Stomach (tissue), 4 donors: ENCODE measurements around the gene STK35.

Experiments
- POLR2A ChIP-seq, 4 donors: fragments of 450-650 bp; IDR thresholded peaks; one replicate each; pipeline ENCODE4 v1.6.1; 2016; ENCODE audit warnings: antibody characterized with exemption in 4 of 4, control low read depth in 2 of 4, mild to moderate bottlenecking in 1 of 4, moderate library complexity in 1 of 4
- TF ChIP-seq, protein P1 (sequence below), 7 experiments: fragments of 450-650 bp in 4 of 7; fragments of 200-600 bp in 3 of 7; sonication (generic) in 3 of 7; IDR thresholded peaks; one replicate each; pipeline ENCODE4 v1.5.1; 2016 to 2019; ENCODE audit warnings: antibody characterized with exemption in 7 of 7, control low read depth in 2 of 7, mild to moderate bottlenecking in 1 of 7

DNA sequence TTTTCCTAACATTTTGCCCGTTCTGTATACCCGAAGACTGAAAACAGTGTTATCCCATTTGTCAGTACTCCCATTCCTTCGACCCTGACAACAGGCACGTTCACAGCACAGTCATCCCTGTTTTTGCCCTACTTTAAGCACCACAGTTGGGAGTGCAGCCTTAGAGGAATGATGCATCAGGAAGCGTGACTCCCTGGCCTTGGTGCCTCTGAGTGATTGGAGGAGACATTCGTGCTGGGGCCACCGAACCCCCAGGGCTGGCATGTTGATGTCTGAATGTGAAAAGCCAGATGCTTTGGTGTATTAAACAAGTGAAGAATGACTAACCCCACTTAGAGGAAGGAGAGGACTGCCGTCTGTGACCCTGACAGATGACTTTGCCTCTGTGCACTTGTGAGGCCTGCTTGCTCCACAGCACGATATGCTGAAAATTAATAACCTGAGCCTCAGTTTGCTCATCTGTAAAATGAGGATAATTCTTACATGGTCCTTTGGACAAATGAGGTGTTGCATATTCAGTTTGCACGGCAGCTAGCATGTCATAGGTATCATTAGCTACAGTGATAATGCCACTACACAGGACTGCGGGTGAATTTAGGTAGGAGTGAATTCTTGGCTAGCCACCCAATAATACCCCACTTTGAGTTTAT lies 36.0 kb downstream of the STK35 start:
- TF ChIP-seq, protein P1, sequence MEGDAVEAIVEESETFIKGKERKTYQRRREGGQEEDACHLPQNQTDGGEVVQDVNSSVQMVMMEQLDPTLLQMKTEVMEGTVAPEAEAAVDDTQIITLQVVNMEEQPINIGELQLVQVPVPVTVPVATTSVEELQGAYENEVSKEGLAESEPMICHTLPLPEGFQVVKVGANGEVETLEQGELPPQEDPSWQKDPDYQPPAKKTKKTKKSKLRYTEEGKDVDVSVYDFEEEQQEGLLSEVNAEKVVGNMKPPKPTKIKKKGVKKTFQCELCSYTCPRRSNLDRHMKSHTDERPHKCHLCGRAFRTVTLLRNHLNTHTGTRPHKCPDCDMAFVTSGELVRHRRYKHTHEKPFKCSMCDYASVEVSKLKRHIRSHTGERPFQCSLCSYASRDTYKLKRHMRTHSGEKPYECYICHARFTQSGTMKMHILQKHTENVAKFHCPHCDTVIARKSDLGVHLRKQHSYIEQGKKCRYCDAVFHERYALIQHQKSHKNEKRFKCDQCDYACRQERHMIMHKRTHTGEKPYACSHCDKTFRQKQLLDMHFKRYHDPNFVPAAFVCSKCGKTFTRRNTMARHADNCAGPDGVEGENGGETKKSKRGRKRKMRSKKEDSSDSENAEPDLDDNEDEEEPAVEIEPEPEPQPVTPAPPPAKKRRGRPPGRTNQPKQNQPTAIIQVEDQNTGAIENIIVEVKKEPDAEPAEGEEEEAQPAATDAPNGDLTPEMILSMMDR (IDR thresholded peaks at IDR 0.05), result no peak
- no peak for TF ChIP-seq POLR2A (IDR thresholded peaks at IDR 0.05)
